GM23248 (cell line): ENCODE results near the gene UFD1.

Source experiments
- EZH2 ChIP-seq: fragments of 200-600 bp; sonication (generic); IDR thresholded peaks from 2 replicates; pipeline ENCODE4 v1.6.1; 2018; ENCODE audit warnings: antibody characterized with exemption, mild to moderate bottlenecking; ENCODE audit not compliant: insufficient read depth, poor library complexity, severe bottlenecking
- EZH2phosphoT487 ChIP-seq: fragments of 200-600 bp; sonication (generic); IDR thresholded peaks from 2 replicates; pipeline ENCODE4 v1.6.1; 2018; ENCODE audit warnings: antibody characterized with exemption, moderate library complexity, mild to moderate bottlenecking, low read depth; ENCODE audit not compliant: insufficient read depth

DNA sequence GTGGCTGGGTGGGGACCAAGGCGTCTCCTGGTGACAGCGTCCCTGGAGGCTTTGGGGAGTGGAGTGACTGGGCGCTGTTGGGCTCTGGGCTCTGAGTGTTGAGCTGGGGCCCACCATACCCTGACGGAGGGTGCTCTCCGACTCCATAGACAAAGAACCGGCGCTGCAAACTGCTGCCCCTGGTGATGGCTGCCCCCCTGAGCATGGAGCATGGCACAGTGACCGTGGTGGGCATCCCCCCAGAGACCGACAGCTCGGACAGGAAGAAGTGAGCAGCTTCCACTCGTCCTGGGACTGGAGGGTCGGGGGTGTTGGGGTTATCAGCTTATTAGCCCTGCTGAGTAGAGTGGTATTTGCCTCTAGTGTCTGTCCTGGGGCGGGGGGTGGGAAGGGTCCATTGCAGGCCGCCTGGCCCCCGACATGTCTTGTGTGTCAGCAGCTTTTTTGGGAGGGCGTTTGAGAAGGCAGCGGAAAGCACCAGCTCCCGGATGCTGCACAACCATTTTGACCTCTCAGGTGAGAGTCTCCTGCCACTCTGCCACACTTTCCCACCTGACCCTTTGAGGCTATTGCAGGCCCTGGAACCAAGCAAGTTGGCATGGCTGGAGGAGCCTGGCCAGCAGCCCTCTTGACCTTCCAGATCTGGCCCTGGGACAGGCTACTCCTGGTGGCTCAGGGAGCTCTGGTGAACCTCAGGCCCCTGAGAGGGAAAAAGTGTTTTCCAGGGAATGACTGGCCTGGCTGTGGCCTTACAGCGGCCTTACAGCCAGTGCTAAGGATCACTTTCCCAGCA lies 37.6 kb upstream of the UFD1 start:
- TF ChIP-seq EZH2 (no peak), EZH2phosphoT487 (no peak)
